Adrenal gland (tissue), 12 donors: ENCODE results near the gene SLC2A4. TPM values are rescaled to one million over a fixed set of nuclear protein-coding genes. Genes with fewer than 3 reads are reported as not detected.

Experiments
- DNase-seq, 7 donors: peaks; one replicate each; pipeline ENCODE4 v3.0.0-alpha.2; 2019 to 2020
- H3K27ac ChIP-seq, 5 donors: fragments of 200-600 bp; sonication (generic) in 4 of 5; 1 replicate in 3 of 5; 2 replicates in 2 of 5; pipeline versions ENCODE4 v1.5.1 to v1.8.0; 2016 to 2020; ENCODE audit warnings: mild to moderate bottlenecking in 1 of 5
- H3K27me3 ChIP-seq: fragments of 200-600 bp; 2 replicates; pipeline ENCODE4 v1.8.0; 2021
- H3K36me3 ChIP-seq, 2 donors: fragments of 200-600 bp; replicated peaks in 1 of 2; 1 replicate in 1 of 2; 2 replicates in 1 of 2; pipeline versions ENCODE4 v1.5.1 to v1.8.0; 2018 to 2022
- H3K4me1 ChIP-seq, 2 donors: fragments of 200-600 bp; replicated peaks in 1 of 2; 1 replicate in 1 of 2; 2 replicates in 1 of 2; pipeline versions ENCODE4 v1.5.1 to v1.8.0; 2018 to 2021
- H3K4me3 ChIP-seq, 4 donors: fragments of 200-600 bp; sonication (generic) in 3 of 4; one replicate each; pipeline ENCODE4 v1.5.1; 2016 to 2018
- H3K9me3 ChIP-seq, 3 donors: fragments of 200-600 bp; sonication (generic) in 1 of 3; replicated peaks in 1 of 3; 1 replicate in 2 of 3; 2 replicates in 1 of 3; pipeline versions ENCODE4 v1.5.1 to v1.8.0; 2016 to 2021
- POLR2A ChIP-seq, 2 donors: fragments of 450-650 bp; IDR thresholded peaks; one replicate each; pipeline ENCODE4 v1.6.1; 2017; ENCODE audit warnings: antibody characterized with exemption in 2 of 2, mild to moderate bottlenecking in 2 of 2, moderate library complexity in 1 of 2
- WGBS, 4 donors: extraction: QIAGEN DNeasy Blood & Tissue Kit in 2 of 4; methylation state at CpG; one replicate each; pipeline versions ENCODE4 v1.1.5 to v1.1.7; 2013 to 2017; 5-methylcytosine and 5-hydroxymethylcytosine counted together
- intact Hi-C, 2 donors: fragments of 100-400 bp; cut with DNase I; formaldehyde crosslinking; loops; one replicate each; pipeline versions ENCODE4 v1.14.1 to v1.15.0; 2022 to 2023
- polyA plus RNA-seq, 3 donors: library from polyadenylated mRNA; stranded (reverse); fragments of 200-250 nt in 2 of 3; fragments of 350-450 nt in 1 of 3; fragmentation: Illumina TruSeq in 1 of 3; extraction: RNeasy Lipid Tissue Mini Kit (QIAGEN cat#74804) in 1 of 3; gene quantifications; one replicate each; pipeline ENCODE4 v1.2.3, GENCODE V29; 2013 to 2014
- total RNA-seq, 9 donors: library from RNA; depleted of rRNA in 4 of 9; stranded (reverse); fragments of >200 nt in 4 of 9; fragments of 120-200 nt in 1 of 9; fragmentation: NEBNext Ultra II Directional in 1 of 9; extraction: Animal tissue kit (Norgen Biotek cat#: 25700) in 1 of 9; gene quantifications; one replicate each; pipeline versions ENCODE4 v1.1.0 to v1.2.4, GENCODE V29; 2013 to 2023
- TF ChIP-seq, protein P1 (sequence below), 6 experiments: fragments of 450-650 bp in 4 of 6; fragments of 200-600 bp in 2 of 6; sonication (generic) in 1 of 6; IDR thresholded peaks; 1 replicate in 5 of 6; 2 replicates in 1 of 6; pipeline versions ENCODE4 v1.5.1 to v1.8.0; 2016 to 2021; ENCODE audit warnings: antibody characterized with exemption in 6 of 6, mild to moderate bottlenecking in 2 of 6, moderate library complexity in 1 of 6
- donor health status: healthy with polysubstance abuse.
- donor health status: Bipolar disorder and iron deficiency.
- donor health status: DM: yes; HTN: yes; CAD: no.
- donor health status: DM: no; HTN: no; CAD: no.
- donor health status: DM: no; HTN: no; CAD: no.
- donor health status: DM: yes; HTN: yes; CAD: no.

Gene SLC2A4
- total and polyA plus RNA-seq, 12 donors: 0.75 to 30.0 (median 6.7) TPM

GRCh38 chr17:7234083-7234951, 47.2 kb upstream of the SLC2A4 start, which contains the start of gene DVL2:
TSS of gene DVL2 (minus strand) at chr17:7234517. CDS start at chr17:7234262, 255 bp downstream.
- Histone ChIP-seq H3K4me3 (peak within 1 kb of the TSS; percentile 66 to 95 (median 76)), H3K27ac (peak within 1 kb of the TSS; percentile 74 to 91 (median 86)), H3K9me3 (no peaks in the 10 kb centered on the region), H3K27me3 (no peaks in the 10 kb centered on the region), H3K4me1 (peaks cover 38 to 47% of the 10 kb centered on the region in 2 donors), H3K36me3 (peaks cover 0 to 33% of the 10 kb centered on the region in 2 donors)
- DNase-seq: peak; percentile 96 to 98 (median 97)
- TF ChIP-seq, protein P1, sequence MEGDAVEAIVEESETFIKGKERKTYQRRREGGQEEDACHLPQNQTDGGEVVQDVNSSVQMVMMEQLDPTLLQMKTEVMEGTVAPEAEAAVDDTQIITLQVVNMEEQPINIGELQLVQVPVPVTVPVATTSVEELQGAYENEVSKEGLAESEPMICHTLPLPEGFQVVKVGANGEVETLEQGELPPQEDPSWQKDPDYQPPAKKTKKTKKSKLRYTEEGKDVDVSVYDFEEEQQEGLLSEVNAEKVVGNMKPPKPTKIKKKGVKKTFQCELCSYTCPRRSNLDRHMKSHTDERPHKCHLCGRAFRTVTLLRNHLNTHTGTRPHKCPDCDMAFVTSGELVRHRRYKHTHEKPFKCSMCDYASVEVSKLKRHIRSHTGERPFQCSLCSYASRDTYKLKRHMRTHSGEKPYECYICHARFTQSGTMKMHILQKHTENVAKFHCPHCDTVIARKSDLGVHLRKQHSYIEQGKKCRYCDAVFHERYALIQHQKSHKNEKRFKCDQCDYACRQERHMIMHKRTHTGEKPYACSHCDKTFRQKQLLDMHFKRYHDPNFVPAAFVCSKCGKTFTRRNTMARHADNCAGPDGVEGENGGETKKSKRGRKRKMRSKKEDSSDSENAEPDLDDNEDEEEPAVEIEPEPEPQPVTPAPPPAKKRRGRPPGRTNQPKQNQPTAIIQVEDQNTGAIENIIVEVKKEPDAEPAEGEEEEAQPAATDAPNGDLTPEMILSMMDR (IDR thresholded peaks at IDR 0.05): peak in 1 of 6 experiments; percentile 26
- peak; percentile 24 to 90 for TF ChIP-seq POLR2A (IDR thresholded peaks at IDR 0.05)
- intact Hi-C loops: no loop called here
- WGBS, 4 donors: 0 to 1% (median 0%) methylated on average over 2 to 72 of the region's 72 CpGs

GRCh38 chr17:7235693-7236665, 45.5 kb upstream of the SLC2A4 start:
- TF ChIP-seq, protein P1 (IDR thresholded peaks at IDR 0.05): no peak
- TF ChIP-seq POLR2A (IDR thresholded peaks at IDR 0.05): peak in 1 of 2 donors; percentile 52
- H3K9me3 ChIP-seq: no peaks in the 10 kb centered on the region
- WGBS, 4 donors: 65 to 78% (median 70%) methylated on average over 17 to 22 of the region's 22 CpGs
- peaks cover 50 to 60% of the 10 kb centered on the region in 2 donors for H3K4me1 ChIP-seq
- peak overlapping the region in 1 of 4 donors; percentile 79 for H3K4me3 ChIP-seq
- H3K27me3 ChIP-seq: no peaks in the 10 kb centered on the region
- H3K36me3 ChIP-seq: peaks cover 0 to 29% of the 10 kb centered on the region in 2 donors
- peak overlapping the region; percentile 49 to 91 (median 86) for H3K27ac ChIP-seq
- DNase-seq: peak in 6 of 7 donors; percentile 71 to 83 (median 76)
- intact Hi-C loops: no loop called here

GRCh38 chr17:7236808-7237207, 44.7 kb upstream of the SLC2A4 start:
- Histone ChIP-seq H3K4me3 (no peak overlapping the region), H3K27me3 (no peaks in the 10 kb centered on the region), H3K4me1 (peaks cover 56 to 63% of the 10 kb centered on the region in 2 donors), H3K36me3 (peaks cover 0 to 29% of the 10 kb centered on the region in 2 donors), H3K9me3 (no peaks in the 10 kb centered on the region), H3K27ac (peak overlapping the region in 2 of 5 donors; percentile 91)
- DNase-seq: no peak
- intact Hi-C loops: no loop called here
- TF ChIP-seq, protein P1 (IDR thresholded peaks at IDR 0.05): no peak
- no peak for TF ChIP-seq POLR2A (IDR thresholded peaks at IDR 0.05)
- 71 to 83% (median 78%) methylated on average over 6 of the region's 6 CpGs for WGBS, 4 donors
